ENCODE results near the gene KIAA1671.

DNA sequence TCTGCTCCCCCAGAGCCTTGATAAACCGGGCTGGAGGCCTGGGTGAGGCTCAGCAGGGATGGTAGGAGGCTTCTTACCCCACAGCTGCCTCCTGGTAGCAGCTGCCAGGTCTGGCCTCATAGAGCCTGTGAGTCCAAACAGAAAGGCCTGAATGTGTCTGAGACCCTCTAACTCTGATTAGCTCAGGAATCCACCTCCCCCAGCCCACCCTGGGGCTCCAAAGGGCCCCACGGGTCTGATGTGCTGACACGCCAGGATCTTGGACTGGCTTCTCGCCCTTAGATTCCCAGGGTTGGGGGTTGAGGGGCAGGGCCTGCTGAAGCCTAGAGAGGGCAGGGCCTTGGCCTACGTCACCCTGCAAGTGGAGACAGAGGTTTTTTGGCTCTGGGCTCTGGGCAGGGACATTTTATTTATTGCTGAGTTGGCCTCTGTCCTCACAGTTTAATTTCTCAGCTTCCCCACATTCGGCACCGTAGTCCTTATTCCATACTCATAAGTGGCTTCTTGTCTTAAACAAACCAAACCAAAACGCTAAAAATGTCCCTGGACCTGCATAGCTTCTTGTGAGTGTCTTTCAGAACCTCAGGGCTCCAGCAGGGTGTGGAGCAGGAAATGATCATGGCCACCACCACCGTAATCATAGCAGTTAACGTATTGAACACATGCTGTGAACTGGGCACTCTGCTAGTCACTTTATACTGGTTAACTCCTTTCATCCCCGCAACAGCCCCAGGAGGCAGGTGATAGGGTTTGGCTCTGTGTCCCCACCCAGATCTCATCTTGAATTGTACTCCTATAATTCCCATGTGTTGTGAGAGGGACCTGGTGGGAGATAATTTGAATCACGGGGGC is 25.1 kb downstream of the KIAA1671 start:
- TF ChIP-seq GATA2 (IDR thresholded peaks at IDR 0.05; ENCODE audit: low read depth, low read length) (no peak), GATA3 (IDR thresholded peaks at IDR 0.05; ENCODE audit: low read depth, low read length) (no peak)
